ENCODE data around the gene CLTB.

CLTB gene

DNA sequence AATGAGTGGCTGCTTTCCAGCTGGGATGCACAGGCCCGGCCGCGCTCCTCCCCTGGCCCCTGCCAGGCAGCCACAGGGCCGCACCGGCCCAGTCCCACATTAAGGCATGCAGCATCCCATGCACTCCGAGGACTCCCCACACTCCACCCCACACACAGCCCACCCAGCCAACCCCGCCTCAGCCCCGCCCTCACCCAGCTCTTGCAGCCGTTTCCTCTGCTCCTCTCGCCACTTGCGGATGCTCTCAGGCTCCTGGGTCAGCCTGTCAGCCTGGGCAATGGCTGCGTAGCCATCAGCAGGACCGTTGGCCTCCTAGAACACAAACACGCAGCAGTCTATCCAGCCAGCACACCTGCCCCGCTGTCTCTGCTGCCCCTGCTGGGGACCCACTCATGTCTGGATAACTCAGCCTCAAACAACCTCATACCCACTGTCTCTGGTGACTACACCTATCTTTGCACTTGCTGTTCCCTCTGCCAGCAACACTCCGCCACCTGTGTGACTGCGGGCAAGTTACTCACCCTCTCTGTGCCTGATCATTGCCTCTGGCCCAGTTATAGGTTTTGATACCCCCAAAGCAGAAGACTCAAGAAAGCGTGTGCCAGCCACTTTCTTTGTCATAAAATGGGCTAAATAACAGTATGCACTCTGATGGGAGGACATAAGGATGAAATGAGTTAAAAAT lies 18.5 kb downstream of the CLTB start:
- TF ChIP-seq, protein P1, sequence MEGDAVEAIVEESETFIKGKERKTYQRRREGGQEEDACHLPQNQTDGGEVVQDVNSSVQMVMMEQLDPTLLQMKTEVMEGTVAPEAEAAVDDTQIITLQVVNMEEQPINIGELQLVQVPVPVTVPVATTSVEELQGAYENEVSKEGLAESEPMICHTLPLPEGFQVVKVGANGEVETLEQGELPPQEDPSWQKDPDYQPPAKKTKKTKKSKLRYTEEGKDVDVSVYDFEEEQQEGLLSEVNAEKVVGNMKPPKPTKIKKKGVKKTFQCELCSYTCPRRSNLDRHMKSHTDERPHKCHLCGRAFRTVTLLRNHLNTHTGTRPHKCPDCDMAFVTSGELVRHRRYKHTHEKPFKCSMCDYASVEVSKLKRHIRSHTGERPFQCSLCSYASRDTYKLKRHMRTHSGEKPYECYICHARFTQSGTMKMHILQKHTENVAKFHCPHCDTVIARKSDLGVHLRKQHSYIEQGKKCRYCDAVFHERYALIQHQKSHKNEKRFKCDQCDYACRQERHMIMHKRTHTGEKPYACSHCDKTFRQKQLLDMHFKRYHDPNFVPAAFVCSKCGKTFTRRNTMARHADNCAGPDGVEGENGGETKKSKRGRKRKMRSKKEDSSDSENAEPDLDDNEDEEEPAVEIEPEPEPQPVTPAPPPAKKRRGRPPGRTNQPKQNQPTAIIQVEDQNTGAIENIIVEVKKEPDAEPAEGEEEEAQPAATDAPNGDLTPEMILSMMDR (IDR thresholded peaks at IDR 0.05; ENCODE audit: low read depth, low read length, poor library complexity, severe bottlenecking) = no peak
- no peak for TF ChIP-seq EZH2phosphoT487 (IDR thresholded peaks at IDR 0.05; ENCODE audit: borderline replicate concordance, low read length)
- H3K9me2 ChIP-seq (replicated peaks; ENCODE audit: control insufficient read depth, low read length) = no peaks in the 10 kb centered on the region
- H3K79me2 ChIP-seq (ENCODE audit: control insufficient read depth, low read length) = no peaks in the 10 kb centered on the region
- H3K4me3 ChIP-seq (ENCODE audit: low read length) = no peak overlapping the region
- no peaks in the 10 kb centered on the region for H3F3A ChIP-seq (ENCODE audit: control insufficient read depth, insufficient read depth)
- H3K27ac ChIP-seq (ENCODE audit: low read depth, low read length) = no peak overlapping the region
- no peaks in the 10 kb centered on the region for H3K9me3 ChIP-seq (ENCODE audit: control insufficient read depth, insufficient read depth, low read length)
- no peaks in the 10 kb centered on the region for H3K4me1 ChIP-seq (ENCODE audit: control insufficient read depth, low read length)
- no peaks in the 10 kb centered on the region for H3K27me3 ChIP-seq (ENCODE audit: control insufficient read depth, low read length)
- no peak overlapping the region for H3K4me2 ChIP-seq (ENCODE audit: low read length)
- peaks cover 3% of the 10 kb centered on the region; the same call in 1 of the 2 replicates for H3K36me3 ChIP-seq (ENCODE audit: control insufficient read depth, low read length)
- H4K20me1 ChIP-seq (ENCODE audit: control insufficient read depth, insufficient read depth, low read depth, low read length) = no peaks in the 10 kb centered on the region

DNA sequence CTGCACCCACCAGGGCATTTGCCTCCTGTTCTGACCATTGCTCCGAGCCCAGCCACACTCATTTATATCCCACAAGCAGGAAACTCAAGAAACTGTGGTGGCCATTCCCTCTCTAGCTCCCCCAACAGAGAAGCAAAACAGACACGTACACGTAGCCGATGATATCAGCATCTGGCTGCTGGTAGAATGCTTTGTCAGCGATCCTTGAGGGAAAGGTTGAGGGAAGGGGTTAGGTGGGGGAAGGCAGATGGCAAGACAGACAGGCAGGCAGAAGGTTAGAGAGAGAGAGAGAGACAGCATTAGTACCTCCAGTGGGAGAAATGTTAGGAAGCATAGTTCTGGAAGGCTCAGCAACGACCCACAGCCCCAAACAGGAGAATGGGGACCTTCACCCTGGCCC lies 20.0 kb downstream of the CLTB start:
- H3K4me1 ChIP-seq (ENCODE audit: control insufficient read depth, low read length) = no peaks in the 10 kb centered on the region
- H3K4me2 ChIP-seq (ENCODE audit: low read length) = no peak overlapping the region
- H3K9me3 ChIP-seq (ENCODE audit: control insufficient read depth, insufficient read depth, low read length) = no peaks in the 10 kb centered on the region
- H3F3A ChIP-seq (ENCODE audit: control insufficient read depth, insufficient read depth) = no peaks in the 10 kb centered on the region
- H3K9me2 ChIP-seq (replicated peaks; ENCODE audit: control insufficient read depth, low read length) = no peaks in the 10 kb centered on the region
- H4K20me1 ChIP-seq (ENCODE audit: control insufficient read depth, insufficient read depth, low read depth, low read length) = no peaks in the 10 kb centered on the region
- H3K27me3 ChIP-seq (ENCODE audit: control insufficient read depth, low read length) = no peaks in the 10 kb centered on the region
- no peak overlapping the region for H3K4me3 ChIP-seq (ENCODE audit: low read length)
- no peak overlapping the region for H3K27ac ChIP-seq (ENCODE audit: low read depth, low read length)
- H3K79me2 ChIP-seq (ENCODE audit: control insufficient read depth, low read length) = 0 out of 2 replicates have a peak, but pooled peaks cover 2% of the 10 kb centered on the region
- peaks cover 14% of the 10 kb centered on the region for H3K36me3 ChIP-seq (ENCODE audit: control insufficient read depth, low read length)
- TF ChIP-seq, protein P1 (IDR thresholded peaks at IDR 0.05; ENCODE audit: low read depth, low read length, poor library complexity, severe bottlenecking) = no peak
- no peak for TF ChIP-seq EZH2phosphoT487 (IDR thresholded peaks at IDR 0.05; ENCODE audit: borderline replicate concordance, low read length)

DNA sequence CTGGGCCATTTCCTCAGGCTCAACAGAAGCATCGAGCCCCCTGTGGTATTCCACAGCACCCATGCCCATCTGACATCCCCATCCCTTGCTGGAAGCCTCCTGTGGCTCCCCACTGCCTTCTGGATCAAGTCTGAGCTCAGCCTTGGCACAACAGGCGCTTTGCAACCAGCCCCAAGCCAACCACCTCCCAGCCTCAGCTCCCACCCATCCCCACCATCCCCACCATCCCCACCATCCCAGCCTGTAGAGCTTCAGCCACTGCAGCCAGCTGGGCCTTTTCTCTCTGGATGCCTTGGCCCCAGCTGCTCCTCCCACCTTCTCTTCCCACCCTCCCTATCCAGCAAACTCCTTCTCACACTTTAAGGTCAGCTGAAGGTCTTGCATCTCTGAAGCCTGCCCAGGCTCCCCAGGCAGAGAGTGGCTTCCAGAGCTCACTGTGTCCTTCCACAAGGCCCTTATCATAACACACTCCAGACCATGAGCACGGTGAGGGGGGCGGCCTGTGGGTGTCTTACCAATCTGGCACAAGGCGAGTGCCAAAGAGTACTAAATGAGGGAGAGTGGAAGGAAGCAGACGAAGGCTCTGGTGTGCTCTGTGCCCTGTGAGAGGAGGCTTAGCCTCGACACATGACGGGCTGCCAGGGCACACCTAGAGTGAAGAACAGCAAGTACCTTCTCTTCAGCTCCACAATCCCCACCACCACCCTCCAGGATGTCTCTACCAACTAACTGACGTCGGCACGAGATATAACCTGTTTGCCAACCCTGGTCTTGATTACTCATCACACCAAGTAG lies 21.3 kb downstream of the CLTB start:
- no peaks in the 10 kb centered on the region for H3K9me3 ChIP-seq (ENCODE audit: control insufficient read depth, insufficient read depth, low read length)
- H3K27me3 ChIP-seq (ENCODE audit: control insufficient read depth, low read length) = no peaks in the 10 kb centered on the region
- no peak overlapping the region for H3K27ac ChIP-seq (ENCODE audit: low read depth, low read length)
- no peak overlapping the region for H3K4me2 ChIP-seq (ENCODE audit: low read length)
- no peaks in the 10 kb centered on the region for H3F3A ChIP-seq (ENCODE audit: control insufficient read depth, insufficient read depth)
- peaks cover 26% of the 10 kb centered on the region for H3K36me3 ChIP-seq (ENCODE audit: control insufficient read depth, low read length)
- H3K4me1 ChIP-seq (ENCODE audit: control insufficient read depth, low read length) = peaks cover 2% of the 10 kb centered on the region
- H3K9me2 ChIP-seq (replicated peaks; ENCODE audit: control insufficient read depth, low read length) = no peaks in the 10 kb centered on the region
- peaks cover 14% of the 10 kb centered on the region for H3K79me2 ChIP-seq (ENCODE audit: control insufficient read depth, low read length)
- no peak overlapping the region for H3K4me3 ChIP-seq (ENCODE audit: low read length)
- no peak for TF ChIP-seq EZH2phosphoT487 (IDR thresholded peaks at IDR 0.05; ENCODE audit: borderline replicate concordance, low read length)
- TF ChIP-seq, protein P1 (IDR thresholded peaks at IDR 0.05; ENCODE audit: low read depth, low read length, poor library complexity, severe bottlenecking) = no peak
- H4K20me1 ChIP-seq (ENCODE audit: control insufficient read depth, insufficient read depth, low read depth, low read length) = no peaks in the 10 kb centered on the region
